CD8-positive, alpha-beta memory T cell (primary cell): ENCODE measurements around the gene FAM131B. TPM values are rescaled to one million over a fixed set of nuclear protein-coding genes. Genes with fewer than 3 reads are reported as not detected.

Experiments used
- CTCF ChIA-PET: fragments of 350-600 bp; sonication (Branson Sonifier 250); formaldehyde crosslinking; loops from one replicate; lab custom pipeline; 2021; ENCODE audit warnings: antibody characterized with exemption; lab: Charles Lee
- POLR2A ChIA-PET: fragments of 350-600 bp; sonication (Branson Sonifier 250); formaldehyde crosslinking; loops from one replicate; lab custom pipeline; 2021; ENCODE audit warnings: antibody characterized with exemption; lab: Charles Lee
- DNase-seq, 5 donors: peaks; one replicate each; pipeline versions ENCODE4 v3.0.0 to v3.0.0-alpha.2; 2020 to 2022; ENCODE audit warnings: mixed read lengths in 1 of 5
- H3K27ac ChIP-seq: one replicate; pipeline ENCODE4 v1.7.0; 2013; ENCODE audit warnings: low read depth, mild to moderate bottlenecking, low read length, moderate library complexity
- H3K27me3 ChIP-seq: 2 replicates; pipeline ENCODE4 v1.7.0; 2013; ENCODE audit warnings: low read length, mild to moderate bottlenecking; ENCODE audit not compliant: insufficient read depth, poor library complexity, severe bottlenecking
- H3K36me3 ChIP-seq: 2 replicates; pipeline ENCODE4 v1.7.0; 2013; ENCODE audit warnings: mild to moderate bottlenecking, low read length, moderate library complexity; ENCODE audit not compliant: insufficient read depth
- H3K4me1 ChIP-seq: 2 replicates; pipeline ENCODE4 v1.7.0; 2013; ENCODE audit warnings: mild to moderate bottlenecking, low read length, moderate library complexity; ENCODE audit not compliant: insufficient read depth
- H3K4me3 ChIP-seq: 2 replicates; pipeline ENCODE4 v1.7.0; 2013; ENCODE audit warnings: mild to moderate bottlenecking, low read length
- H3K9me3 ChIP-seq: 2 replicates; pipeline ENCODE4 v1.7.0; 2013; ENCODE audit warnings: mild to moderate bottlenecking, low read length
- H3K27ac Mint-ChIP-seq, 8 donors: one replicate each; pipeline ENCODE4 v1.8.0; 2020 to 2021; ENCODE audit warnings: mixed read lengths in 8 of 8, mild to moderate bottlenecking in 6 of 8, inconsistent platforms in 3 of 8, moderate library complexity in 3 of 8
- H3K27me3 Mint-ChIP-seq, 2 donors: one replicate each; pipeline ENCODE4 v1.8.0; 2020 to 2021; ENCODE audit warnings: mixed read lengths in 2 of 2, mild to moderate bottlenecking in 1 of 2, moderate library complexity in 1 of 2
- H3K36me3 Mint-ChIP-seq, 3 donors: one replicate each; pipeline ENCODE4 v1.8.0; 2020 to 2021; ENCODE audit warnings: mixed read lengths in 3 of 3, inconsistent platforms in 1 of 3, mild to moderate bottlenecking in 1 of 3
- H3K4me1 Mint-ChIP-seq, 3 donors: one replicate each; pipeline ENCODE4 v1.8.0; 2020 to 2021; ENCODE audit warnings: mixed read lengths in 3 of 3, inconsistent platforms in 1 of 3, mild to moderate bottlenecking in 1 of 3
- H3K4me3 Mint-ChIP-seq, 7 donors: one replicate each; pipeline ENCODE4 v1.8.0; 2020 to 2021; ENCODE audit warnings: mixed read lengths in 7 of 7, mild to moderate bottlenecking in 6 of 7, moderate library complexity in 4 of 7, inconsistent platforms in 2 of 7
- H3K9me3 Mint-ChIP-seq, 5 donors: one replicate each; pipeline ENCODE4 v1.8.0; 2020 to 2022; ENCODE audit warnings: mixed read lengths in 5 of 5, mild to moderate bottlenecking in 3 of 5, moderate library complexity in 2 of 5, inconsistent platforms in 1 of 5
- polyA plus RNA-seq: library from polyadenylated mRNA; unstranded; fragments of 300-500 nt; fragmentation: Illumina TruSeq; gene quantifications from one replicate; pipeline ENCODE4 v1.2.3, GENCODE V29; 2021
- total RNA-seq, 2 experiments: library from RNA; stranded (reverse); gene quantifications; one replicate each; pipeline ENCODE4 v1.2.3, GENCODE V29; 2021

The FAM131B gene
- total and polyA plus RNA-seq, 3 experiments from 2014 or later: 1.6 to 2.8 (median 2.4) TPM

- DNase-seq: peak in 1 of 5 donors; percentile 42
- Histone ChIP-seq H3K27me3 (no peaks in the 10 kb centered on the region), H3K4me1 (peaks cover 60% of the 10 kb centered on the region), H3K27ac (no peak overlapping the region), H3K36me3 (peaks cover 15% of the 10 kb centered on the region), H3K4me3 (peak overlapping the region; percentile 35), H3K9me3 (no peaks in the 10 kb centered on the region)
- H3K4me3 Mint-ChIP-seq: no peak overlapping the region
- ChIA-PET POLR2A (interaction anchor here (1.4 to 7.1 kb wide), 2 partner anchors 9 to 24 kb away, joined by 6 to 48 read pairs; partner anchors contain the start of gene EPHA1), CTCF (interaction anchor here (0.8 to 3.7 kb wide), 15 partner anchors 9 to 585 kb away, joined by 3 to 18 read pairs (median 3); partner anchors contain the start of gene EPHA1)
- H3K27ac Mint-ChIP-seq: no peak overlapping the region
- no peaks in the 10 kb centered on the region for H3K9me3 Mint-ChIP-seq
- H3K27me3 Mint-ChIP-seq: peaks cover 0 to 2% of the 10 kb centered on the region in 2 donors
- peaks cover 9 to 17% (median 10%) of the 10 kb centered on the region in 3 donors for H3K4me1 Mint-ChIP-seq
- peaks cover 0 to 33% (median 0%) of the 10 kb centered on the region in 3 donors for H3K36me3 Mint-ChIP-seq
Observed at GRCh38 chr7:143384148-143384547, 21.6 kb upstream of the FAM131B start.

- Histone ChIP-seq H3K9me3 (no peaks in the 10 kb centered on the region), H3K4me1 (peaks cover 65% of the 10 kb centered on the region), H3K27me3 (no peaks in the 10 kb centered on the region), H3K4me3 (peak overlapping the region; percentile 35), H3K27ac (no peak overlapping the region), H3K36me3 (peaks cover 15% of the 10 kb centered on the region)
- peaks cover 0 to 28% (median 0%) of the 10 kb centered on the region in 3 donors for H3K36me3 Mint-ChIP-seq
- peak overlapping the region in 2 of 8 donors; percentile 64 to 96 for H3K27ac Mint-ChIP-seq
- H3K4me1 Mint-ChIP-seq: peaks cover 15 to 18% (median 15%) of the 10 kb centered on the region in 3 donors
- H3K4me3 Mint-ChIP-seq: peak overlapping the region in 1 of 7 donors; percentile 74
- H3K9me3 Mint-ChIP-seq: no peaks in the 10 kb centered on the region
- POLR2A ChIA-PET: interaction anchor here (1.4 to 7.1 kb wide), 2 partner anchors 8 to 24 kb away, joined by 6 to 48 read pairs; partner anchors contain the start of gene EPHA1
- peaks cover 0 to 2% of the 10 kb centered on the region in 2 donors for H3K27me3 Mint-ChIP-seq
- DNase-seq: peak in 1 of 5 donors; percentile 30
- CTCF ChIA-PET: interaction anchor here (0.8 to 3.7 kb wide), 14 partner anchors 8 to 585 kb away, joined by 3 to 18 read pairs (median 4); partner anchors contain the start of gene EPHA1
Observed at GRCh38 chr7:143383642-143383957, 21.1 kb upstream of the FAM131B start.

- H3K27me3 ChIP-seq: no peaks in the 10 kb centered on the region
- peak overlapping the region; percentile 61 for H3K4me3 ChIP-seq
- H3K4me3 Mint-ChIP-seq: peak overlapping the region in 1 of 7 donors; percentile 74
- H3K27me3 Mint-ChIP-seq: peaks cover 0 to 2% of the 10 kb centered on the region in 2 donors
- H3K4me1 ChIP-seq: peaks cover 66% of the 10 kb centered on the region
- no peak overlapping the region for H3K27ac ChIP-seq
- peaks cover 15% of the 10 kb centered on the region for H3K36me3 ChIP-seq
- H3K9me3 ChIP-seq: no peaks in the 10 kb centered on the region
- H3K36me3 Mint-ChIP-seq: peaks cover 0 to 24% (median 0%) of the 10 kb centered on the region in 3 donors
- H3K9me3 Mint-ChIP-seq: no peaks in the 10 kb centered on the region
- peaks cover 21 to 24% (median 21%) of the 10 kb centered on the region in 3 donors for H3K4me1 Mint-ChIP-seq
- peak overlapping the region in 5 of 8 donors; percentile 64 to 96 (median 82) for H3K27ac Mint-ChIP-seq
- CTCF ChIA-PET: interaction anchor here (0.7 to 3.7 kb wide), 11 partner anchors 8 to 584 kb away, joined by 3 to 18 read pairs (median 4); no protein-coding TSS in a partner anchor
- POLR2A ChIA-PET: interaction anchor here (1.4 to 7.1 kb wide), 2 partner anchors 8 to 25 kb away, joined by 6 to 48 read pairs; partner anchors contain the start of gene EPHA1
- DNase-seq: no peak
Observed at GRCh38 chr7:143382791-143383641, 20.5 kb upstream of the FAM131B start.

- ChIA-PET CTCF (interaction anchor here (0.7 to 3.7 kb wide), 5 partner anchors 10 to 142 kb away, joined by 3 to 18 read pairs (median 4); no protein-coding TSS in a partner anchor), POLR2A (interaction anchor here (1.0 to 7.1 kb wide), 3 partner anchors 13 to 26 kb away, joined by 3 to 48 read pairs (median 3); partner anchors contain the start of genes EPHA1 and FAM131B)
- Mint-ChIP-seq H3K4me3 (peak overlapping the region in 1 of 7 donors; percentile 74), H3K9me3 (no peaks in the 10 kb centered on the region), H3K27me3 (peaks cover 0 to 2% of the 10 kb centered on the region in 2 donors), H3K36me3 (peaks cover 0 to 18% (median 0%) of the 10 kb centered on the region in 3 donors), H3K27ac (peak overlapping the region in 5 of 8 donors; percentile 66 to 96 (median 74)), H3K4me1 (peaks cover 24 to 25% (median 25%) of the 10 kb centered on the region in 3 donors)
- Histone ChIP-seq H3K9me3 (no peaks in the 10 kb centered on the region), H3K36me3 (peaks cover 13% of the 10 kb centered on the region), H3K27me3 (no peaks in the 10 kb centered on the region), H3K4me3 (peak overlapping the region; percentile 61), H3K27ac (peak overlapping the region; percentile 96), H3K4me1 (peaks cover 69% of the 10 kb centered on the region)
- DNase-seq: no peak
Observed at GRCh38 chr7:143382126-143382790, 19.7 kb upstream of the FAM131B start.

- H3K9me3 Mint-ChIP-seq: no peaks in the 10 kb centered on the region
- Histone ChIP-seq H3K4me3 (peak overlapping the region; percentile 61), H3K36me3 (peaks cover 7% of the 10 kb centered on the region), H3K27me3 (no peaks in the 10 kb centered on the region), H3K4me1 (peaks cover 70% of the 10 kb centered on the region), H3K27ac (peak overlapping the region; percentile 96), H3K9me3 (no peaks in the 10 kb centered on the region)
- CTCF ChIA-PET: interaction anchor here (1.0 to 4.1 kb wide), 9 partner anchors 10 to 141 kb away, joined by 3 to 30 read pairs (median 11); no protein-coding TSS in a partner anchor
- POLR2A ChIA-PET: interaction anchor here (1.0 to 7.1 kb wide), 3 partner anchors 12 to 26 kb away, joined by 3 to 48 read pairs (median 3); partner anchors contain the start of genes EPHA1 and FAM131B
- no peak for DNase-seq
- peak overlapping the region in 4 of 8 donors; percentile 46 to 96 (median 72) for H3K27ac Mint-ChIP-seq
- H3K4me3 Mint-ChIP-seq: peak overlapping the region in 1 of 7 donors; percentile 74
- peaks cover 0 to 18% (median 0%) of the 10 kb centered on the region in 3 donors for H3K36me3 Mint-ChIP-seq
- peaks cover 0 to 2% of the 10 kb centered on the region in 2 donors for H3K27me3 Mint-ChIP-seq
- peaks cover 31 to 32% (median 32%) of the 10 kb centered on the region in 3 donors for H3K4me1 Mint-ChIP-seq
Observed at GRCh38 chr7:143381427-143382125, 19.1 kb upstream of the FAM131B start.

GRCh38 chr7:143380646-143381426, 18.3 kb upstream of the FAM131B start, which contains the start of gene ZYX:
TSS of gene ZYX (plus strand) at chr7:143381345. CDS start at chr7:143381572, 227 bp downstream.
- peak; percentile 81 to 93 (median 81) for DNase-seq
- H3K27ac Mint-ChIP-seq: peak within 1 kb of the TSS; percentile 83 to 99 (median 95)
- CTCF ChIA-PET: interaction anchor here (0.7 to 4.1 kb wide), 33 partner anchors 8 to 572 kb away, joined by 3 to 45 read pairs (median 5); partner anchors contain the start of genes CASP2, EPHA1 and GSTK1
- H3K36me3 Mint-ChIP-seq: peaks cover 0 to 18% (median 0%) of the 10 kb centered on the region in 3 donors
- Histone ChIP-seq H3K4me3 (peak within 1 kb of the TSS; percentile 85), H3K4me1 (peaks cover 70% of the 10 kb centered on the region), H3K36me3 (peaks cover 7% of the 10 kb centered on the region), H3K27ac (peak within 1 kb of the TSS; percentile 96), H3K27me3 (no peaks in the 10 kb centered on the region), H3K9me3 (no peaks in the 10 kb centered on the region)
- POLR2A ChIA-PET: interaction anchor here (0.5 to 7.1 kb wide), 12 partner anchors 9 to 582 kb away, joined by 3 to 48 read pairs (median 5); partner anchors contain the start of gene EPHA1
- H3K27me3 Mint-ChIP-seq: peaks cover 0 to 2% of the 10 kb centered on the region in 2 donors
- no peaks in the 10 kb centered on the region for H3K9me3 Mint-ChIP-seq
- peak within 1 kb of the TSS; percentile 89 to 97 (median 93) for H3K4me3 Mint-ChIP-seq
- peaks cover 38 to 39% (median 39%) of the 10 kb centered on the region in 3 donors for H3K4me1 Mint-ChIP-seq
